Upper lobe of left lung (tissue), 4 donors: ENCODE measurements around the gene BGLAP.

Experiments
- CTCF ChIP-seq, 6 experiments: fragments of 450-650 bp in 4 of 6; fragments of 200-600 bp in 2 of 6; sonication (generic) in 2 of 6; IDR thresholded peaks; one replicate each; pipeline ENCODE4 v1.5.1; 2016 to 2019; ENCODE audit warnings: antibody characterized with exemption in 6 of 6
- EP300 ChIP-seq, 4 donors: sonication (generic); formaldehyde crosslinking; IDR thresholded peaks; one replicate each; pipeline ENCODE4 v1.5.1; 2017; ENCODE audit warnings: antibody characterized with exemption in 4 of 4, control low read depth in 2 of 4
- POLR2A ChIP-seq, 4 donors: fragments of 450-650 bp; IDR thresholded peaks; one replicate each; pipeline ENCODE4 v1.5.1; 2016 to 2017; ENCODE audit warnings: antibody characterized with exemption in 4 of 4, mild to moderate bottlenecking in 2 of 4
- POLR2AphosphoS5 ChIP-seq, 2 donors: sonication (generic); formaldehyde crosslinking; IDR thresholded peaks; one replicate each; pipeline ENCODE4 v1.5.1; 2017; ENCODE audit warnings: antibody characterized with exemption in 2 of 2

- no peak for TF ChIP-seq CTCF (IDR thresholded peaks at IDR 0.05)
- TF ChIP-seq POLR2A (IDR thresholded peaks at IDR 0.05): no peak
- no peak for TF ChIP-seq EP300 (IDR thresholded peaks at IDR 0.05)
- no peak for TF ChIP-seq POLR2AphosphoS5 (IDR thresholded peaks at IDR 0.05)
Observed at GRCh38 chr1:156262461-156263287, 20.7 kb downstream of the BGLAP start.
